Measurements from ENCODE around the gene PRRC2B. TPM values are rescaled to one million over a fixed set of nuclear protein-coding genes. Genes with fewer than 3 reads are reported as not detected.
A peak's percentile ranks its signal among the peaks of the same experiment; 100 is the strongest.

Gene PRRC2B
- total RNA-seq, 1 donor from 2014 or later: 185 TPM

GRCh38 chr9:131432597-131433301, 38.9 kb downstream of the PRRC2B start:
- DNase-seq (ENCODE audit: low spot score): peak; percentile 89

- DNase-seq (ENCODE audit: low spot score): peak; percentile 51
Measured at GRCh38 chr9:131433302-131433854, 39.5 kb downstream of the PRRC2B start.

GRCh38 chr9:131434673-131435072, 40.8 kb downstream of the PRRC2B start:
- DNase-seq (ENCODE audit: low spot score): peak; percentile 3

GRCh38 chr9:131436376-131436775, 42.5 kb downstream of the PRRC2B start:
- DNase-seq (ENCODE audit: low spot score): peak; percentile 77

GRCh38 chr9:131436865-131437271, 43.0 kb downstream of the PRRC2B start:
- peak; percentile 41 for DNase-seq (ENCODE audit: low spot score)

GRCh38 chr9:131438190-131438589, 44.3 kb downstream of the PRRC2B start:
- DNase-seq (ENCODE audit: low spot score): no peak

GRCh38 chr9:131439224-131439623, 45.3 kb downstream of the PRRC2B start:
- no peak for DNase-seq (ENCODE audit: low spot score)

GRCh38 chr9:131441441-131441840, 47.6 kb downstream of the PRRC2B start:
- peak; percentile 39 for DNase-seq (ENCODE audit: low spot score)

- DNase-seq (ENCODE audit: low spot score): no peak
Measured at GRCh38 chr9:131442351-131442750, 48.5 kb downstream of the PRRC2B start.

GRCh38 chr9:131443648-131444047, 49.8 kb downstream of the PRRC2B start:
- DNase-seq (ENCODE audit: low spot score): peak; percentile 41

- DNase-seq (ENCODE audit: low spot score): peak; percentile 55
Measured at GRCh38 chr9:131446276-131446675, 52.4 kb downstream of the PRRC2B start.

GRCh38 chr9:131447148-131447547, 53.3 kb downstream of the PRRC2B start:
- peak; percentile 62 for DNase-seq (ENCODE audit: low spot score)

GRCh38 chr9:131447600-131447999, 53.7 kb downstream of the PRRC2B start:
- peak; percentile 86 for DNase-seq (ENCODE audit: low spot score)

GRCh38 chr9:131448818-131449217, 54.9 kb downstream of the PRRC2B start:
- peak; percentile 35 for DNase-seq (ENCODE audit: low spot score)

- DNase-seq (ENCODE audit: low spot score): no peak
Measured at GRCh38 chr9:131449276-131449675, 55.4 kb downstream of the PRRC2B start.

- peak; percentile 0 for DNase-seq (ENCODE audit: low spot score)
Measured at GRCh38 chr9:131454028-131454427, 60.1 kb downstream of the PRRC2B start.

GRCh38 chr9:131455655-131456054, 61.8 kb downstream of the PRRC2B start:
- DNase-seq (ENCODE audit: low spot score): peak; percentile 53

GRCh38 chr9:131457746-131458145, 63.9 kb downstream of the PRRC2B start:
- DNase-seq (ENCODE audit: low spot score): no peak

- peak; percentile 33 for DNase-seq (ENCODE audit: low spot score)
Measured at GRCh38 chr9:131459056-131459455, 65.2 kb downstream of the PRRC2B start.

- DNase-seq (ENCODE audit: low spot score): peak; percentile 71
Measured at GRCh38 chr9:131461166-131461565, 67.3 kb downstream of the PRRC2B start.

- DNase-seq (ENCODE audit: low spot score): peak; percentile 83
Measured at GRCh38 chr9:131464354-131465000, 70.6 kb downstream of the PRRC2B start.

GRCh38 chr9:131465401-131465800, 71.5 kb downstream of the PRRC2B start:
- peak; percentile 28 for DNase-seq (ENCODE audit: low spot score)

Measured in mesenteric fat pad (tissue), 1 donor.